Testis (tissue), 3 donors: ENCODE data around the gene ANKHD1. TPM values are rescaled to one million over a fixed set of nuclear protein-coding genes. Genes with fewer than 3 reads are reported as not detected.

Experiments used
- DNase-seq: peaks from one replicate; pipeline ENCODE4 v3.0.0-alpha.2; 2019
- H3K27ac ChIP-seq, 2 donors: fragments of 200-600 bp; sonication (generic); one replicate each; pipeline ENCODE4 v1.5.1; 2019
- H3K27me3 ChIP-seq: fragments of 200-600 bp; sonication (generic); one replicate; pipeline ENCODE4 v1.5.1; 2019
- H3K36me3 ChIP-seq: fragments of 200-600 bp; sonication (generic); one replicate; pipeline ENCODE4 v1.5.1; 2017; ENCODE audit warnings: low read depth; ENCODE audit errors: missing control alignments
- H3K4me1 ChIP-seq: fragments of 200-600 bp; sonication (generic); one replicate; pipeline ENCODE4 v1.5.1; 2019
- H3K4me3 ChIP-seq, 2 donors: fragments of 200-600 bp; sonication (generic); one replicate each; pipeline ENCODE4 v1.5.1; 2017 to 2019
- H3K9me3 ChIP-seq: fragments of 200-600 bp; sonication (generic); one replicate; pipeline ENCODE4 v1.5.1; 2017
- CTCF ChIP-seq, 3 experiments: fragments of 450-650 bp in 2 of 3; fragments of 200-600 bp in 1 of 3; sonication (generic) in 1 of 3; IDR thresholded peaks; one replicate each; pipeline ENCODE4 v1.5.1; 2016 to 2019; ENCODE audit warnings: antibody characterized with exemption in 3 of 3, mild to moderate bottlenecking in 2 of 3, moderate library complexity in 1 of 3
- POLR2A ChIP-seq: fragments of 450-650 bp; IDR thresholded peaks from one replicate; pipeline ENCODE4 v1.6.1; 2017; ENCODE audit warnings: antibody characterized with exemption, mild to moderate bottlenecking, moderate library complexity
- WGBS, 2 donors: methylation state at CpG; one replicate each; pipeline ENCODE4 v1.1.5; 2018; 5-methylcytosine and 5-hydroxymethylcytosine counted together
- intact Hi-C: fragments of 100-400 bp; cut with DNase I; formaldehyde crosslinking; loops from one replicate; pipeline ENCODE4 v1.15.1; 2023; ENCODE audit warnings: low total_unique reads
- polyA plus RNA-seq: library from polyadenylated mRNA; stranded (reverse); fragments of 350-450 nt; fragmentation: Illumina TruSeq; extraction: RNeasy Lipid Tissue Mini Kit (QIAGEN cat#74804); gene quantifications from one replicate; pipeline ENCODE4 v1.2.3, GENCODE V29; 2014; ENCODE audit warnings: low read depth, low replicate concordance; ENCODE audit not compliant: insufficient read depth
- total RNA-seq, 2 donors: library from RNA; depleted of rRNA; stranded (reverse); fragments of >200 nt; gene quantifications; one replicate each; pipeline ENCODE4 v1.2.3, GENCODE V29; 2016

Gene ANKHD1
- total and polyA plus RNA-seq, 3 donors from 2014 or later: 70.0 to 172 (median 170) TPM

- H3K27ac ChIP-seq: no peak overlapping the region
- intact Hi-C loops: no loop called here
- no peak overlapping the region for H3K4me3 ChIP-seq
- no peaks in the 10 kb centered on the region for H3K27me3 ChIP-seq
- H3K9me3 ChIP-seq: no peaks in the 10 kb centered on the region
- no peak for DNase-seq
- WGBS, 2 donors: 91 to 96% methylated on average over 13 of the region's 13 CpGs
- no peaks in the 10 kb centered on the region for H3K36me3 ChIP-seq
- peaks cover 52% of the 10 kb centered on the region for H3K4me1 ChIP-seq
- TF ChIP-seq CTCF (IDR thresholded peaks at IDR 0.05): no peak
- no peak for TF ChIP-seq POLR2A
Measured at GRCh38 chr5:140567871-140568270, 166.2 kb downstream of the ANKHD1 start.

GRCh38 chr5:140568443-140569063 lies 166.9 kb downstream of the ANKHD1 start:
- DNase-seq: no peak
- Histone ChIP-seq H3K4me3 (no peak overlapping the region), H3K27me3 (no peaks in the 10 kb centered on the region), H3K9me3 (no peaks in the 10 kb centered on the region), H3K36me3 (no peaks in the 10 kb centered on the region), H3K27ac (peak overlapping the region; percentile 65 to 79), H3K4me1 (peaks cover 52% of the 10 kb centered on the region)
- TF ChIP-seq POLR2A (no peak), CTCF (IDR thresholded peaks at IDR 0.05) (no peak)
- intact Hi-C loops: no loop called here
- WGBS, 2 donors: 92 to 95% methylated on average over 2 of the region's 2 CpGs

- WGBS, 2 donors: 58 to 66% methylated on average over 4 of the region's 4 CpGs
- no peaks in the 10 kb centered on the region for H3K36me3 ChIP-seq
- H3K27ac ChIP-seq: peak overlapping the region; percentile 65 to 79
- no peaks in the 10 kb centered on the region for H3K9me3 ChIP-seq
- DNase-seq: no peak
- H3K4me3 ChIP-seq: no peak overlapping the region
- intact Hi-C loops: no loop called here
- H3K27me3 ChIP-seq: no peaks in the 10 kb centered on the region
- H3K4me1 ChIP-seq: peaks cover 57% of the 10 kb centered on the region
- TF ChIP-seq CTCF (IDR thresholded peaks at IDR 0.05): no peak
- TF ChIP-seq POLR2A: no peak
Measured at GRCh38 chr5:140569197-140569596, 167.6 kb downstream of the ANKHD1 start.

- WGBS, 2 donors: 75 to 76% methylated on average over 2 to 4 of the region's 4 CpGs
- Histone ChIP-seq H3K4me3 (no peak overlapping the region), H3K36me3 (no peaks in the 10 kb centered on the region), H3K27ac (peak overlapping the region; percentile 25 to 79), H3K4me1 (peaks cover 65% of the 10 kb centered on the region), H3K27me3 (no peaks in the 10 kb centered on the region), H3K9me3 (no peaks in the 10 kb centered on the region)
- intact Hi-C loops: no loop called here
- DNase-seq: no peak
- TF ChIP-seq POLR2A (no peak), CTCF (IDR thresholded peaks at IDR 0.05) (no peak)
Measured at GRCh38 chr5:140570058-140570457, 168.4 kb downstream of the ANKHD1 start.

GRCh38 chr5:140570488-140570887 lies 168.9 kb downstream of the ANKHD1 start:
- H3K4me1 ChIP-seq: peaks cover 65% of the 10 kb centered on the region

More at GRCh38 chr5:140570488-140570887, 168.9 kb downstream of the ANKHD1 start:
- no peak overlapping the region for H3K4me3 ChIP-seq
- WGBS, 2 donors: 92 to 100% methylated on average over 1 of the region's 1 CpG
- H3K27ac ChIP-seq: peak overlapping the region; percentile 79 to 80
- no peaks in the 10 kb centered on the region for H3K27me3 ChIP-seq
- no peaks in the 10 kb centered on the region for H3K36me3 ChIP-seq
- H3K9me3 ChIP-seq: no peaks in the 10 kb centered on the region
- DNase-seq: no peak
- TF ChIP-seq CTCF (IDR thresholded peaks at IDR 0.05): no peak
- no peak for TF ChIP-seq POLR2A
- intact Hi-C loops: no loop called here
